GM20431 (cell line): Measurements from ENCODE around the gene SLC23A2.
"Not testable (repeated sequence)": the region's sequence is repeated elsewhere in the genome, so short reads cannot be mapped to it uniquely, and the experiment has no call there.

ENCODE experiments used
- in situ Hi-C: fragments of 300-500 bp; cut with MseI, MboI; formaldehyde crosslinking; loops from one replicate; pipeline ENCODE4 v1.15.0; 2020; ENCODE audit warnings: low sequenced_read_pairs; ENCODE audit not compliant: unreplicated experiment

SLC23A2 gene

DNA sequence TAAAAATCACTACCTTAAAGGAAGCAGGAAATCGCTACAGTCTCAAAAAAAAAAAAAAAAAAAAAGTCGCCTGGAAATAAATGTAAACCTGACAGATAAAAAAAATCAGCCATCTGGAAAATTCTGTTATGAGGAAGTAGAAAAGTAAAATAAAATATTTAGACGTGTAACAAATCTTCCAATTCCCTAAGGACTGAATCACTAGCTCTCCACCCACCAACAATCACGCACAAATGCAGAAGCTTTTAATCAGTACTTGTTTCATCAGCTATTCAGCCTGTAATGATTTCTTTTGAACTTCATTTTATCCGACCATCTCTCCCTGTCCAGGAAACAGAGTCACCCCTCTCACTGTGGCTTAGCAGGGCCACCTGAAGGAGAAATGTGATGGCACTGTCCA lies 59.0 kb downstream of the SLC23A2 start:
- in situ Hi-C loops, result no loop called here

DNA sequence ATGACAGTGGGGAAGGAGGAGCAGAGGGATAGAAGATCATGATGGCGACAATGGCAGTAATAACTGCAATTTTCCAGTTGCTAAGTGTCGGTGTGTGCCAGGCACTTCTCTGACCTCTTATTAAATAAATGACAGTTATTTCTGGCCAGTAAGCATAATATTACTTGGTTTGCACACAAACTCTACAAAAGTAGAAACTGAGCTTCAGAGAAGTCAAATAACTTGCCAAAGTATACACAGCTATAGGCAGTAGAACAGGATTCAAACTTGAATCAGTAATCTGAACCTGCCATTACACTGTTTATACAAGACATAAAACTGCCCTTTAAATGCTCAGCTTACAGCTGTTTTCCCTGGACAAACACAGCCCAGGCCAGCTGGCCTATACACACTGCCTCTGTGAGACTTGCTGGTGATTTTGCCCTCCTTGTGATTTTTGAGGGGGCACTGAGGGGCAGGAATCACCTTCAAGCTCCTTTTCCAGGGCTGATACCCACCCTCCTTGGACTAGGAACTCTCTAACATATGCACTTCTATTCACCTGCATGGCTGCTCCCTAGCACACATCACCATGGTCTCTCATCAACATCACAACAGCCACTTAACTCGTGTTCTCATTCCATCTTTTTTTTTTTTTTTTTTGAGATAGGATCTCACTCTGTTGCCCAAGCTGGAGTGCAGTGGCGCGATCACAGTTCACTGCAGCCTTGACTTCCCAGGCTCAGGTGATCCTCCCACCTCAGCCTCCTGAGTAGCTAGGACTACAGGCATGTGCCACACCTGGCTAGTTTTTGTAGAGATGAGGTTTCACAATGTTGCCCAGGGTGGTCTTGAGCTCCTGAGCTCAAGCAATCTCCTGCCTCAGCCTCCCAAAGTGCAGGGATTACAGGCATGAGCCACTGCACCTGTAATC lies 63.6 kb downstream of the SLC23A2 start:
- in situ Hi-C loops, result no loop called here

DNA sequence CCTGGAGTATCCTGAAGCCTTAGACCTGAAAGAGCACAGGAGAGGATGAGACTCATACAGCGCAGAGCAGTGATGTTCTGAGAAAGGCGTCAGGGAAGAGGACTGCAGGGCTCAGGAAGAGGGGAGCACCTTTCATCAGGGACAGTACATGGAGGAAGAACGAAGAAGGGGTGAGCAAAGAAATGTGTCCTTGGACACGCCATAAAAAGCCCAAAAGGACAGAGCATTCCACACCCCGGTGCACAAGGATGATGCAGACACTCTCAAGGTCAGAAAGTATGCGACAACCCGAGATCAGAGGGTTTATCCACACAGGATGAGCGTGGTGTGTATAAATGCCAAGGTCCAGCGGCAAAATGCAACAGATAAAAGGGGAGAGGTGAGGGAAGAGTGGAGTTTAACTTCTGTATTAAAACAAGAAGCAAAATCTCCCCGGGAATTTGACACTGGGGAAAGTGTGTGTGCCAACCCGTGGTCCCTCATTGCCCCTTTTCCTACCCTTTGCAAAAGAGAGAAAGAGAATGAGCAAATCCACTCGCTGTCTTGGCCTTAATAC lies 64.4 kb downstream of the SLC23A2 start:
- in situ Hi-C loops, result no loop called here

DNA sequence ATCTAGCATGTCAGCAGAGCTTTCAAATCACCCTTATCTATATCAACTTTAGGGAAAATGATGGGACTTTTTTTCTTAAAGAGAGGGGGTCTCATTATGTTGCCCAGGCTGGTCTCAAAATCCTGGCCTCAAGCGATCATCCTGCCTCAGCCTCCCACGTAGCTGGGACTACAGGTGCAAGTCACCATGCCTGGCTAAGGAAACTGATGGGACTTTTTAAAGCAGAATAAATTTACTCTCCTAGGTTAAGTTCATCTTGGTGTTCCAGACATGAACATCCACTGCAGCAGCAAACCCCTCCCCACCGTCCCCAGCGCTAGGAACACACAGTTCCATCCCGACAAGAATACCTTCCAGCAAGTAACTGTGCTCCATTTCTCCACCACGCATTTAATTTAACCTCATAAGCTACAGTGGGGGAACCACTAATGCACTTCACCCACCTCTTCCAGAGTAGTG lies 64.9 kb downstream of the SLC23A2 start:
- in situ Hi-C loops, result no loop called here

DNA sequence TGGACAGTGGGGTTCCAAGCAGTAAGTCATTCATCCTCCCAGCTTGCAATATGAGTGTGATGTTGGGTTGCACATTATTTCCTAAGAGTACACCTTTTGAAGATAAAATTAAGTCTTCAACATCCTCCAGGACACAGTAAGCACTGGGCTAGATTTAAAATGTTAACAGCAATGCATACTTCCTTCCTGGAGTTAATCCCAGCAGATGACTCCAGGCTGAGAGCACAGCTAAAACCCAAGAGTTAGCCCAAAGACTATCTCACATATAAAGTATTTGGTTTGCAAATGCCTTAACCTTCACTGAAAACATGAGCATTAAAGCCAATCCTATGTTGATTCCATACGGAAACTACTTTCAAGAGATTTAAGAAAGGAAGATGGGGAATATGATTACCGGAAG lies 69.2 kb downstream of the SLC23A2 start:
- in situ Hi-C loops, result no loop called here

DNA sequence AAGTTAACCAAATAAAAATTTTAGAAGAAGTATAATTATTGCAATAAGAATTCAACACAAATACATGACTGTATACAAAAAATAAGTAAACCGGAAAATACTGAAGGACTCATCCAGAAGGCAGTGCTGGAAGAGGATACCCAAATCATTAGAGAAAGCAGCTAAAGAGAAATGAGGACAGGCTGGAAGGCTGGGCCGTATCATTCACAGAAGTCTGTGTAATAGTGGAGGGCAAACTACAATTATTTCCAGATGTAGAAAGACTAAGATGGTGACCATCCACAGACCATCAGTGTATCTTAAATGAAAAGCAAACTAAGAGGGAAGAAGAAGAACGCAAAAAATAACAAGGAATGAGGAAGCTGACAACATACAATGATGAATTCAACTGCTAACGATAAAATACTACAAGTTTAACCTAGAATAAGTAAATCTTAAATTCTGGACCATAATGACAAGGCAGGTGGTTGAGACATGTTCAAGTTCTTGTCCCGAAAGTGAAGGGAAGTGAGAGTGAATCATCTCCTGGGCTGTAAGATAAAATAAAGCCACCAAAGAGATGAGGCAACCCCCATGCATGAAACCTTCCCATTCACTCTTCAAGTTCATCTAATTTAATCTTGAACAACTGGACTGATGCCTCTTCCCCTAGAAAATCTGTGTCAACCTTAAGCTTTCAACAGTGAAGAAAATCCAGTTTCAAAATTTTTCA lies 71.5 kb downstream of the SLC23A2 start:
- in situ Hi-C loops, result no loop called here

DNA sequence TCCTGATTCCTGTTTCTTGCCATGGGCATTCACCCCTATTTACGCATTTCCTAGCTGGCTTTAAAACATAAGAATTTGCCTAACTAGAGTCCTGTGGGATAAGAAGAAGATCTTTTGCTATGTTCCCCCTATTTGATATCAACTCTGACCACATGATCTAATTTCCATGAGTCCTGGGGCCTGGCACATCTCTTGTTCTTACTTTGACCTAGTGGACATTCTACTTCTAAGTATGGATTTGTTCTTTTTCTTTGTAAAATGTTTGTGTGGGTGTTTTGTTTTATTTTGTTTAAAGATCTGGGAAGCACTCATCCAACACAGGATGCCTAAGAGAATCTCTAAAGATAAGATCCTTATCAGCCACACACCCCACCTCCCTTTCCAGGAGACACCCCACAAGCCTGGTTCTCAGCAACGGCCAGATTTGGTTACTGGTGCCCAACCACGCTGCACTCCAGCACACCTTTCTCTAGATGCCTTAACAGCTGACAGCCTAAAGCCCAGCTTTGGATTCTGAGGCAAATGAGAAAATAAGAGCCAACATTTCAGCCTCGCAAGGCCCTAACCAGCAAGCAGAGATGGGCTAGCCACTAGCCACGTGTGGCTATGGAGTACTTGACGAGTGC lies 74.7 kb downstream of the SLC23A2 start:
- in situ Hi-C loops, result no loop called here

DNA sequence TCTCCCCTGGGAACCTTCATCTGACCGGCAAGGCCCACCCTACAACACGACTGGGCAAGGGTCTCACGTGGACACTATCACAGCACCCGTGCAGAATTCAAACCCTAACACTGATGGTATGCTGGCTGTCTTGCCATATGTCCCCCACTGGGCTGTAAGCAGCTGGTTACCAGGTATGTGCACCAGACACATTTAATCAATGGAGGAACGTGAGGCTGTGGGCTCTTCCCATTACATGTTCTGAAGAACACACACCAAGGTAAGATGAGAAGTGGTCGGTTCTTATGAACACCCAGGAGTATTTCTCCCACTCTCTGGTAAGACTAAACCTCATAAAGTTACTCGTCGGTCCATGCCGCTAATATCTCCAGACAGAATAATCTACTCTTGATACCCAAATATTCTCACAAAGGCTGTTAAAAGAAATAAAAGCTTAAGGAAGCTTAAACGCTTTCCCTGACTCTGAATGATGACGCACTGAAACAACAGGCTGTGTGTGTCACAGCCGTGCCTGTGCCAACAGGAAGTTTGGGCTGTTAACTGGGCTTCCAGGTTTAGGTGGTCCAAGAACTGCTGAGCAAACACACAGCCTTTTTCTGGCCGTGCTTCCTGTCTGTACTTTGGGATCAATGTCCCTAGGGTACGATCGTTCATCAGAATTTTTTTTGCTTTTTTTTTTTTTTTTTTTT lies 75.3 kb downstream of the SLC23A2 start:
- in situ Hi-C loops, result no loop called here

DNA sequence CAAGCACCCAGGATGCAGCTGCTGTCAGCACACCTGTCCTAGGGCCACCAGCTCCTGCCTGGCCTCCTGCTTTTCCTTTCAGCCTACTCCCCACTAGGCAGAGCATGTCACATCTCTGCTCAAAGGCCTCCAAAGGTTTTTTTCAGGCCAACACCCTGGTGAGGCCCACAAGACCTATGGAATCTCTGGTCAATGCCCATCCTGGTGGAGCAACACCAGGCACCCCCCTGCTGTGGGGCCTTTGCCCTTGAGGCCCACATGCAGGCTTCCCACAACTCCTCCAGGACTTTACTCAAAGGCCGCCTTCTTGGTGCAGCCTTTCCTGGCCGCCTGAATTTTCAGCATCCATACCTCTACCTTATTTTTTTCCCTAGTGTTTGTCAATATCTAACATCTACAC lies 76.9 kb downstream of the SLC23A2 start:
- in situ Hi-C loops, result no loop called here

DNA sequence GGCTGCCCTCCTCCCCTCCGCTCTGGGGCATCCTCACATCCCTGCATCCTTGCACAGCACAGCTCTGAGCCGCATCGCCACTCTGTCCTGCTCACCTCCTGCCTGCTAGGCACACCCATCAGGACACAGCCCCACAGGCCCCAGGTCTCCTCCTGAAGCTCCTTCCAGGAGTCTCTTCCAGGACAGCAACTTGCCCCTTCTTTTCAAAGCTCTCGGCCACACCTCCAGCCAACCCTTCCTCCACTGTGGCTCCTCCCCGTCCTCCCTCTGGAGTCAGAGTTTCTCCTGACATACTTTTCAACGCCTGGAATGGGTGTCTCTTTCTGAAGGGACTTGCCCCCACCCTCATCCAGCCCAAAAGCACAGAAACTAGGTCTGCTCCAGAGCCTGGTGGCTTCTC lies 77.3 kb downstream of the SLC23A2 start:
- in situ Hi-C loops, result no loop called here

DNA sequence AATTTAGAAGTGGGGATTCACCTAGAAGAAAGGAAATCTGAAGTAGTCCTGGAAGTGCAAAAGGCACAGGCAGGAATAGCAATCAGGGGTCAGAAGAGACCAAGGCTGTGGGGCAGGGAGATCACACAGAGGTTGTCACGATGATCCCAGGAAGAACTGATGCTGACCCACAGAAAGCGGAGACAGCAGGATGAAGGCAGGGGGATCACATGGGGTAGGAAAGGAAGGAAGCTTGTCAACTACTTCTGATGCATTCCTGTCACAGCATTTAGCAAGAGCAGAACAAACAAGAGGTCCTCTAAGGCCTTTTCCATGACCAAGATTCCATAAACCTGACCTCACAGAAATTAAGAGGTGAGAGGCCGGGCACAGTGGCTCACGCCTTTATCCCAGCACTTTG lies 79.1 kb downstream of the SLC23A2 start:
- in situ Hi-C loops, result no loop called here

DNA sequence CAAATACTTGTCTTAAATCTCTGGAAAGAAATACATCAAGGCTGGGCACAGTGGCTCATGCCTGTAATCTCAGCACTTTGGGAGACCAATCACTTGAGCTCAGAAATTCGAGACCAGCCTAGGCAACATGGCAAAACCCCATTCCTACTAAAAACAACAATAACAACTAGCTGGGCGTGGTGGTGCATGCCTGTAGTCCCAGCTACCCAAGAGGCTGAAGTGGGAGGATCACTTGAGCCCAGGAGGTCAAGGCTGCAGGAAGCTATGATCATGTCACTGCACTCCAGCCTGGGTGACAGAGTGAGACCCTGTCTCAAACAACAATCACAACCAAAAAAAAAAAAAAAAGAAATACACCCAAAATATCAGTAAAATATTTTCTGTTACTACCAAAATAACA lies 80.0 kb downstream of the SLC23A2 start:
- in situ Hi-C loops, result not testable (repeated sequence)

DNA sequence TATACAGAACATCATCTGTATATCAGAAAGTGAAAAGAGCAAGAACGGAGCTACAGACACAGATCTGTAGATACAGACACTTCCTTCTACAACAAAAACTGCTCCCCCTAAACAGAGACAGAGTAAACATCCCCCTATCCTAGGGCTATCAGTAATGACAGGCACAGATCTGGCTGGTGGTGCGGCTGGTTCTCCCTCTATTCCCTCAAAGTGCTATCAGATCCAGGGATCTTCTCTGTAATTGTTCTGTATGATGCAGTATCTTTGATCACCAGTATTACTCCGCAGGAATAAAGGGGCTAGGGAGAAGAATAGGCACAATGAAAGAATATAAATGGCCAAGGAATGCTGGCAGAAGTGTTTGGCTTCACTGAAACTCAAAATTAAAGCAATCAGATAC lies 80.7 kb downstream of the SLC23A2 start:
- in situ Hi-C loops, result no loop called here

DNA sequence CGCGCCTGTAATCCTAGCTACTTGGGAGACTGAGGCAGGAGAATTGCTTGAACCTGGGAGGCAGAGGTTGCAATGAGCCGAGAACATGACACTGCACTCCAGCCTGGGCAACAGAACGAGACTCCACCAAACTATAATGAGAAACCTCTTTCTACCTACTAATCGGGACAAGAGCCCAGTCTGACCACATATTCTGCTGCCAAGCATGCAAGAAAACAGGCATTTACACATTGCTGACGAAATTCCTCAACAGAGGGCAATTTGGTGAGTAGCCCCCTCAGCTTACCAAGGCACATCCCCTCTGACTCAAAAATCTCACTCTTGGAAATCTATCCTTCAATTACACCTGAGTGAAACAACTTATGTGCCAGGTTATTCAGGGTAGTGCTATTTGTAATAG lies 81.2 kb downstream of the SLC23A2 start:
- in situ Hi-C loops, result no loop called here

DNA sequence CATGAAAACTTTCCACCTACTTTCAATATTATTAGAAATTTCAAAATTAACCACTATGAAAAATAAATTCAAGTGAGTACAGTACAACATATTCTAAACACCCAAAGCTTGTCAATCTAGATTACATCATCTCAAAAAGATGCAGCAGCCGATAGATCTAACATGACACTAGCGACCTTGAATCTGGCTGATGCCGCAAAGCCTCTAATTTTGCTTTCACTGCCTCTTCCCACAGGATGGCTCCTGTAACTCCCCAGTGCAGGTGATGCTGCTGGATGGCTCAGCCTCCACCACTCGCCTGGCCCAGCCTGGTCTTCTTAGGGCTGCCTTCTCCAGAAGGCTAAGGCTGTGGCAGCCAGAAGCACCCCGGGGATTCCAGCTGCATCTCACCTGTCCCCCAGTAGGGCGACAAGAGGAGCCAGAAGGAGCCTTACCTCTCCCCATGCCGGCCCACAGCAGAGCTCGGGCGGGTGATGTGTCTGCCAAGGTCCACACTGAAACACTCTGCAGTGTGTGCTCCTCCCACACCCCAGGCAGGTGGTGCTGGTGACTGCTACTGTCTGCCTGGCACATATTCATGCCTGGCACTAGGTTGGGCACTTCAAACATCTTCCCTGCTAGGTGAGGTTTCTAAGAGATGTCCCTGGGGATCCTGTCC lies 82.1 kb downstream of the SLC23A2 start:
- in situ Hi-C loops, result no loop called here

DNA sequence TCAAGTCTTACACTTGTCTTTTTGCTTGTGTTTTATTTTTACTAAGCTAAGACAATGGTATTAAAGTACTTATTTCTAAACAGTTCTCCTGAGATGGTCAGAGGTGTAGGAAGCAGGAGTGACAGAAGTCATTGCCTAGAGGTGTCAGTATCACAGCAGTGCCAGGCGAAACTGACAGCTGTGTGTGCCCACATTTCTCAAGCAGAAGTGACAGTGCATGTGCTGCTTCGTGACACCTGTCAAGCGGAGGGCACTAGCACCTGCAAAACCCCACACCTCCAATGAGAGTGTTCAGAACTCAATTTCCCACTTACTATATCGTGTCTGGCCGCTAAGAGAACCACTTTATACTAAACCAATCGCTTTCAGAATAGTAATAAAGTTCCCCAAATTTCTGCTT lies 82.8 kb downstream of the SLC23A2 start:
- in situ Hi-C loops, result no loop called here

DNA sequence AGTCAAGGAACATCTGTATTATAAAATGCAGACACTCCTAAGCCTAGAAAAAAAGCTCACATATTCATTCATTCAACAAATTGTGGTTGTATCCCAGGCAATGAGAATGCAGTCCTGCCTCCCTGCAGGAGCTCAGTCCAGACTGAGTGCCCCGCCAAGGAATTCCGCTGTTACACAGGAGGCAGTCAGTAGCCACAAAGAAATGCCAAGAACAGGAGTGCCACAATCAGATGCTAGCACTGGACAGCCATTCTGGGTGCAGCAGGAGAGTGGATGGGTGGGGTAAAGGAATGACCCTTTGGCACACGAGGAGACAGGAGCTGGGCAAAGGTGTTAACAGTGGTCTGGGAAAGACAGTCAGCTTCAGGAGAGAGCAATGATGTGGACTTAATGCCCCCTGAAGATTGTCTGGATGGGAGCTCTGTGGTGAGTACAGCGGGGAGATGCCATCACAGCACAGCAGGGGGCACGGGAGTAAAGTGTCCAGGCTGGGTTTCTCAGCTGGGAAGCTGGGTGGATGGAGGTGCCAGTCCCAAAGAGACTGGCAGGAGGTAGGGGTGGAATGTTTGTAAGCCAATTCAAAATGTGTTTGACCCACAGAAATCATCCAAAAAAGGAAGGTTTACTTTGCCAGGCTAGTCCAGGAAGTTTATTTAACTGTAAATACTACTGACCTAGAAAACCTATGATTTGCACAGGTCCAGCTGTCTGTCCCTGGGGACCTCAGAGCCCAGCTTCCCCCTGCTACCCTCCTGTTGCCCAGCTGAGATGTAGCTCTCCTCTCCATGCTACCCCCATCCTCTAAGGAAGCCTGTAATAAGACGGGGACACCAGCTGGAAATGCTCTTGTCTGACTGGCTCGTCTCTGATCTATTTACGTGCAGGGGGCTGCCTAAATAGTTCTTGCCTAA lies 84.1 kb downstream of the SLC23A2 start:
- in situ Hi-C loops, result no loop called here

DNA sequence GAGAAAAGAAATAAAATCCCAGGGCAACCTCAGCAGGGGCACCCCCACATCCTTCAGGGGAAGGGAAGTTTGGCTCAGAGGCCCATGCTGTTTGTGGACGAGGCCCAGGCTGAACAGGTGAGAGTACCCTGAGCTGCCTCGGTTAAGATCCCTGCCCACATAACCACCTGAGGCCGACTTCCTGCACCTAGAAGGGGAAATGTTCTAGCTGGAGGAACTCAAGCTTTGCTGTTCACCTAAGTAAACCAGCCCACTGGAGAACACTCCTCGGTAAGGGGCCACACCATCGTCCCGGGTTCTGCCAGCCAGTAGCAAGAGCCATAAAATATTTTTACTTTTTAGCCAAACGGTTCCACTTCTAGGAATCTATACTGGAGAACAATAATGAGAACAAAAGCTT lies 88.2 kb downstream of the SLC23A2 start:
- in situ Hi-C loops, result no loop called here
